LNCaP clone FGC (cell line): Measurements from ENCODE around the gene WNT9B.
"Not testable (repeated sequence)": the region's sequence is repeated elsewhere in the genome, so short reads cannot be mapped to it uniquely, and the experiment has no call there.

Experiments used
- DNase-seq: peaks from one replicate; pipeline ENCODE4 v3.0.0-alpha.2; 2011; ENCODE audit warnings: low read depth
- H3K4me3 ChIP-seq: 2 replicates; pipeline ENCODE4 v1.5.1; 2011; ENCODE audit warnings: mild to moderate bottlenecking, low read depth, low read length, control low read depth
- TF ChIP-seq, protein P1 (sequence below): IDR thresholded peaks from 2 replicates; pipeline ENCODE4 v1.5.1; 2012; ENCODE audit warnings: mild to moderate bottlenecking; ENCODE audit not compliant: control insufficient read depth, insufficient read depth; ENCODE audit errors: extremely low read depth

The WNT9B gene

DNA sequence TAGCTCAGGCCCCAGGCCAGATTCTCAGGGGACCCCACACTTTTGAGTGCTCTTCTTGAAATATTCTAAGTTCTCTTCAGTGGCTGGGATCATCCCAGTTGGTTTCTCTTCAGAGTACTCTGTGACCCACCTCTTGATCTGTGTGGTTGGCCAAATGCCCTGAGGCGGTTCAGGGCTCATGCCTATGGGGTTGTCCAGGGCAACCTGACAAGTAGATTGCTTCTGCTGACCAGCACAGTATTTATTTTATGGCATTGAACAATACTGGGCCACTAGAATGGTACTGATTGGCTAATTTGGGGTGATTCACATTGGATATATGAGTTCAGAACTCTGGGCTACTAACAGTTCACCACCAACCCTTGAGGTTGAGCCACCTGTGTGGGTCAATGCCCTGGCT is 64.2 kb downstream of the WNT9B start:
- TF ChIP-seq, protein P1, sequence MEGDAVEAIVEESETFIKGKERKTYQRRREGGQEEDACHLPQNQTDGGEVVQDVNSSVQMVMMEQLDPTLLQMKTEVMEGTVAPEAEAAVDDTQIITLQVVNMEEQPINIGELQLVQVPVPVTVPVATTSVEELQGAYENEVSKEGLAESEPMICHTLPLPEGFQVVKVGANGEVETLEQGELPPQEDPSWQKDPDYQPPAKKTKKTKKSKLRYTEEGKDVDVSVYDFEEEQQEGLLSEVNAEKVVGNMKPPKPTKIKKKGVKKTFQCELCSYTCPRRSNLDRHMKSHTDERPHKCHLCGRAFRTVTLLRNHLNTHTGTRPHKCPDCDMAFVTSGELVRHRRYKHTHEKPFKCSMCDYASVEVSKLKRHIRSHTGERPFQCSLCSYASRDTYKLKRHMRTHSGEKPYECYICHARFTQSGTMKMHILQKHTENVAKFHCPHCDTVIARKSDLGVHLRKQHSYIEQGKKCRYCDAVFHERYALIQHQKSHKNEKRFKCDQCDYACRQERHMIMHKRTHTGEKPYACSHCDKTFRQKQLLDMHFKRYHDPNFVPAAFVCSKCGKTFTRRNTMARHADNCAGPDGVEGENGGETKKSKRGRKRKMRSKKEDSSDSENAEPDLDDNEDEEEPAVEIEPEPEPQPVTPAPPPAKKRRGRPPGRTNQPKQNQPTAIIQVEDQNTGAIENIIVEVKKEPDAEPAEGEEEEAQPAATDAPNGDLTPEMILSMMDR: no peak
- H3K4me3 ChIP-seq: no peak overlapping the region
- DNase-seq: no peak

DNA sequence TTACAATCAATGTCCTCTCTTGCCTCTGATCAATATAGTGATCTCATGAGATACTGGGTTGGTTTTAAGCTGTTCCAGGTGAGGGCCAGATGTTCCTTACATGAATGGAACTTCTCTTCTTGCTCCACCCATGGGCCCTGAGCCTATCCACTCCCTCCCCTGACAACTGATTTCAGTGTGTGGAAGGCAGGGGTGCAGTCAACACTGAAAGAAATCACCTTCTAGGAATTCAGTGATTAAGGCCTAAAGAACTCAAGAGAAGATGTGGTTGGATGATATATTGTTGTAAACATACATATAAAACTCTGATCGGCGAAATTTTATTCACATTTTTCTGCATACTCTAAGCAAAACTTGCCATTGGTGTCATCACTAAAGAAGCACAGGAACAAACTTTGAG is 64.8 kb downstream of the WNT9B start:
- TF ChIP-seq, protein P1: no peak
- no peak for DNase-seq

DNA sequence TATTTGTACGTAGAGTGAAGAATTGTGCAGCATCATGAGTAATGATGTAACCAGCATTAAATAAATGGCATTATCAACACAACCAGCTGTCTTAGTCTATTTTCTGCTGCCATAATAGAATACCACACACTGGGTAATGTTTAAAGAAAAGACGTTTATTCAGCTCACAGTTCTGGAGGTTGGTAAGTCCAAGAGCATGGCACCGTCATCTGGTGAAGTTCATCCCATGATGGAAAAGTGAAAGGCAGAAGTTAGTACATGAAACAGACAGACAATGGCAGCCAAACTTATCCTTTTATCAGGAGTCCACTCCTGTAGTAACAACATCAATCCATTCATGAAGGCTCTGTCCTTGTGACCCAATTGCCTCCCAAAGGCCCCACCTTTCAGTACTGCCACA is 65.2 kb downstream of the WNT9B start:
- TF ChIP-seq, protein P1: no peak
- DNase-seq: no peak
- H3K4me3 ChIP-seq: no peak overlapping the region

More for the DNA sequence above, 64.8 kb downstream of the WNT9B start:
- H3K4me3 ChIP-seq: no peak overlapping the region

DNA sequence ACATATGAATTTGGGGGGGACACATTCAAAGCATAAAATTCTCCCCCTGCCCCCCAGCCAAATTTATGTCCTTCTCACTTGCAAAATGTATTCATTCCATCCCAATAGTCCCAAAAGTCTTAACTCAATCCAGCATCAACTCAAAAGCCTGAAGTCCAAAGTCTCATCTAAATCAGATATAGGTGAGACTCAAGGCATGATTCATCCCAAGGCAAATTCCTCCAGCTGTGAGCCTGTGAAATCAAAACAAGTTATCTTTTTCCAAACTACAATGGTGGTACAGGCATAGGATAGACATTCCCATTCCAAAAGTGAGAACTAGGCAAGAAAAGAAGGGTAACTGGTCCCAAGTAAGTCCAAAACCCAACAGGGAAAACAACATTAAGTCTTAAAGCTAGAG is 65.7 kb downstream of the WNT9B start:
- H3K4me3 ChIP-seq: no peak overlapping the region
- TF ChIP-seq, protein P1: no peak
- DNase-seq: no peak

DNA sequence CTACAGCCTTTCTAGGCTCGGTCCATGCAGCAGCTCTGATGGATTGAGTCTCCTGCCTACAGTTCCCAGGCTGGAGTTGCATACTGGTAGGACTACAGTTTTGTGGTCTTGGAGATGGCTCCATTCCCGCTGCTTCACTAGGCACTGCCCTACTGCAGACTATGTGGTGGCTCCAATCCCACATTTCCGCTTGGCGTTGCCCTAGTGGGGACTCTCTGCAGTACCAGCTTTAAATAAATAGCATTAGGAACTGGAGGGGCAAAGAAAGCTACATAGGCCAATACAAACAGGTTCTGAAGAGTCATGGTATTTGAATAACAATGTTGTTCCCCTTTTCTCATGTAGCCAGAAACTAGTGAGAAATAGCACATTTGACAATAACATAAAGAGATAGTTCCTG is 66.1 kb downstream of the WNT9B start:
- no peak overlapping the region for H3K4me3 ChIP-seq
- DNase-seq: no peak
- TF ChIP-seq, protein P1: no peak

DNA sequence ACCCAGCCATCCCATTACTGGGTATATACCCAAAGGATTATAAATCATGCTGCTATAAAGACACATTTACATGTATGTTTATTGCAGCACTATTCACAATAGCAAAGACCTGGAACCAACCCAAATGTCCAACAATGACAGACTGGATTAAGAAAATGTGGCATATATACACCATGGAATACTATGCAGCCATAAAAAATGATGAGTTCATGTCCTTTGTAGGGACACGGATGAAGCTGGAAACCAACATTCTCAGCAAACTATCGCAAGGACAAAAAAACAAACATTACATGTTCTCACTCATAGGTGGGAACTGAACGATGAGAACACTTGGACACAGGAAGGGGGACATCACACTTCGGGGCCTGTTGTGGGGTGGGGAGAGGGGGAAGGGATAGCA is 70.6 kb downstream of the WNT9B start:
- DNase-seq: not testable (repeated sequence)
- peak overlapping the region; percentile 98 for H3K4me3 ChIP-seq

DNA sequence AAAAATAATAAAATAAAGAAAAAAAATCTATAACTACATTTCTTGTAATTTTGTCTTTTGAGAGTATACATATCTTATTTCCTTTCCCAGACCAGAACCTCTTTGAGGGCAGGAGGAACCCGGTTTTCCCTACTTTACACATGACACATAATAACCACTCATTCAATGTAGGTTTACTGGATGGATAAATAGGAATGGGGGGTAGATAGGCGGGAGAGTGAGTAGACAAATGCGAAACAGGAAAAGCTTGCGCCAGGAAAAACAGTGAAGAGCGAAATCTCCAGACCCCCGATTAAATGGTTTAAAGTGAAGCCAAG is 71.1 kb downstream of the WNT9B start:
- H3K4me3 ChIP-seq: peak overlapping the region; percentile 98
- TF ChIP-seq, protein P1: no peak
- DNase-seq: no peak
